NT2/D1 (cell line): Measurements from ENCODE around the gene TRIM33.

ENCODE experiments used
- SUZ12 ChIP-seq: IDR thresholded peaks from 2 replicates; pipeline ENCODE4 v1.6.1; 2011; ENCODE audit not compliant: insufficient read length, insufficient read depth; ENCODE audit errors: extremely low read depth
- YY1 ChIP-seq: IDR thresholded peaks from 2 replicates; pipeline ENCODE4 v1.6.1; 2011; ENCODE audit not compliant: insufficient read length, insufficient read depth
- ZNF274 ChIP-seq: IDR thresholded peaks from 2 replicates; pipeline ENCODE4 v1.6.1; 2011; ENCODE audit warnings: mild to moderate bottlenecking, low read depth, low read length

DNA sequence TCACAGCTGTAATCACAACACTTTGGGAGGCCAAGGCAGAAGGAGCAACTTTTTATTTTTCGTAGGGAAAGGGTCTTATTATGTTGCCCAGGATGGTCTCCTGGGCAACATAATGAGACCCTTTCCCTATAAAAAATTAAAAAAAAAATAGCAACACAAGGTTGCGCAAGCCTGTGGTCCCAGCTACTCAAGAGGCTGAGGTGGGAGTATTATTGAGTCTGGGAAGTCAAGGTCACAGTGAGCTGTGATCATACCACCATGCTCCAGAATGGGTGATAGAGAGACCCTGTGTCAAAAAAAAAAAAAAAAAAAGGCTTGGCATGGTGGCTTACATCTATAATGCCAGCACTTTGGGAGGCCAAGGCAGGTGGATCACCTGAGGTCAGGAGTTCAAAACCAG lies 131.6 kb downstream of the TRIM33 start:
- TF ChIP-seq YY1 (no peak), ZNF274 (no peak), SUZ12 (no peak)
